HG03520 (cell line): ENCODE measurements around the gene MYADM.

ENCODE experiments used
- ATAC-seq: cut with Tn5 transposase; IDR thresholded peaks from one replicate; pipeline ENCODE4 v1.9.1; 2021; ENCODE audit warnings: mild to moderate bottlenecking, moderate library complexity; ENCODE audit not compliant: unreplicated experiment

MYADM gene

DNA sequence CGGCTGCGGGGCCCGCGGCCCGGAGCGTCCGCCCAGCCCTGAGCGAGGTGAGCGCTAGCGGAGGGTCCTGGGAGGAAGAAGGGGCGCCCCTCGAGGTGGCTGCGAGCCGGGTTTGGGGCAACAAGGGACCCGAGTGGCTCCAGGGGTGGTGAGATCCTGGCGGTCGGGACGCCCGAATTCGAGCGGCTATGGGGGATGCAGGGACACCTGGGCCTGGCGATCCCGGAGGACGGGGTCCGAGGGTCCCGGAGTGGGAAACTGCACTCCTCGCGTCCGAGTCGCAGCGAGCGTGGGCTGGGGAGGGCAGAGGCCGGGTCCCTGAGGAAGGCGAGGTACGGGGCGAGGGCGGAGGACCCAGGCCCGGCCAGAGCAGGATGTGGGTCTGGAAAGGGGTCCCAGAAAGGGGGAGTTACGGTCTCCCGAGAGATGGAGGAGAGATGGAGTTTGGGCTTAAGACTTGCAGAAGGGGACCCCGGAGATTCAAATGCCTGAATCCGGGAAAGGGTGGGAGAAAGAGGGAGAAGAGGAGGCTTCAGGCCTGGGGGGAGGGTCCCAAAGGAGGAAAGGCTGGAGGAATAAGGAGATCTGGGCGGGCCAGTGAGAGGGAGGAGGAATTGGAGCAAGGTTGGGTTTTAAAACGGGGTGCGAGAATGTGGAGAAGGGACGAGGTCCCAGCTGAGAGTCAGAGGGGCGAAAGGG lies 41.9 kb downstream of the MYADM start:
- no peak for ATAC-seq

- no peak for ATAC-seq
Measured at GRCh38 chr19:53910170-53910518, 42.5 kb downstream of the MYADM start.

DNA sequence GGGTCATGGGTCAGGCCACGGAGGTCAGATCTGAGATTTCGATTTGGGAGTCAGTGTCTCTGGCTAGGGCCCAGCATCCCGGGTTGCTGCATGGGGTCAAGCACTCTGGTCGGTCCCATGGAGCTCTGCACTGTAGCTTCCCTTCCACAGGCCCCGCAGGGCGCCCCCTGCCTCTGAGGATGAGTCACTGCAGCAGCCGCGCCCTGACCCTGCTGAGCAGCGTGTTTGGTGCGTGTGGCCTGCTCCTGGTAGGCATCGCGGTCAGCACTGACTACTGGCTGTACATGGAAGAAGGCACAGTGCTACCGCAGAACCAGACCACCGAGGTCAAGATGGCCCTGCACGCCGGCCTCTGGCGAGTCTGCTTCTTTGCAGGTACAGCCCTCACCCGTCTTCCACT lies 45.0 kb downstream of the MYADM start:
- ATAC-seq, result no peak

DNA sequence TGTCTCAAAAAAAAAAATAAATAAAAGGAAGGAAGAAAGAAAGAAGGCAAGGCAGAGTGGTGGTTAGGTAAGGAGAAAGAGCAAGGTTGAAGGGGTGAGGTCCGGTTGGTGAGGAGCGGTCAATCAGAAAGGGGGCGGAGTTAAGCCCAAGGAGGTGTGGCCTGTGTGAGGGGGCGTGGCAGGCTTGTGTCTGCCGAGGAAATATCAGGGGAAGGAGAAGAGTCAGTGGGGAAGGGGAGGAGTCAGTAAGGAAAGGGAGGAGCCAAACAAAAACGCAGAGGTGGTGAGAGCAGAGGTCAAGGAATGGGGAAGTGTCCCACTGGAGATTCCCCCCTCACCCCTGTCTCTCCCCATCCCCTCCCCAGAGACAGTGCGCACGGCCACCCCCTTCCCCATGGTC lies 47.3 kb downstream of the MYADM start:
- no peak for ATAC-seq

GRCh38 chr19:53916004-53916403 lies 48.3 kb downstream of the MYADM start:
- ATAC-seq, result no peak

DNA sequence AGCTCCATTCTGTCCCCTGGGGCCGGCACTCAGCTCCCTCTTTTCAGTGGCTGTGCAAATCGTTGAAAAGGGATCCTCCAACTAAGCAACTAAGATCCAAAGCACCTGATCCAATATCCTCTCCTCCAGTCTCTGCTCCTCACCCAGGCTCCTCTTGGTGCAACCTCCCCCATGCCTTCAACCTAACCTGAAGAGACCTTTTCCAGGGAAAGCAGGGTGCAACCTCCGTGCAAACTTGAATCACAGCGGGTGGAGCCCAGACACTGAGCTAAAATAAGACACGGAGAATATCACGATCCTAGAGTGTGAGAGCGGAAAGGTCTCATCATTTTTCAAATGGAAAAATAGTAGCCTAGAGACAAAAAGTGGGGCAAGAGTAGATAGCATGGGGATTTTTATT lies 49.7 kb downstream of the MYADM start:
- ATAC-seq, result no peak
